ENCODE data around the gene EMILIN3.

EMILIN3 gene

GRCh38 chr20:41362748-41363140 lies 3.9 kb downstream of the EMILIN3 start:
- Mint-ChIP-seq H3K36me3 (ENCODE audit: low read depth) (no peaks in the 10 kb centered on the region), H3K9me3 (no peaks in the 10 kb centered on the region), H3K4me3 (no peak overlapping the region), H3K27me3 (peaks cover 21% of the 10 kb centered on the region), H3K4me1 (ENCODE audit: low read depth) (peaks cover 7% of the 10 kb centered on the region), H3K27ac (no peak overlapping the region)

GRCh38 chr20:41361757-41362747 lies 4.6 kb downstream of the EMILIN3 start:
- no peak overlapping the region for H3K4me3 Mint-ChIP-seq
- no peaks in the 10 kb centered on the region for H3K9me3 Mint-ChIP-seq
- peaks cover 14% of the 10 kb centered on the region for H3K27me3 Mint-ChIP-seq
- no peaks in the 10 kb centered on the region for H3K36me3 Mint-ChIP-seq (ENCODE audit: low read depth)
- no peak overlapping the region for H3K27ac Mint-ChIP-seq
- peaks cover 1% of the 10 kb centered on the region for H3K4me1 Mint-ChIP-seq (ENCODE audit: low read depth)

GRCh38 chr20:41360831-41361756 lies 5.5 kb downstream of the EMILIN3 start:
- no peak overlapping the region for H3K27ac Mint-ChIP-seq
- H3K9me3 Mint-ChIP-seq: no peaks in the 10 kb centered on the region
- no peaks in the 10 kb centered on the region for H3K4me1 Mint-ChIP-seq (ENCODE audit: low read depth)
- H3K4me3 Mint-ChIP-seq: no peak overlapping the region
- peaks cover 12% of the 10 kb centered on the region for H3K27me3 Mint-ChIP-seq
- H3K36me3 Mint-ChIP-seq (ENCODE audit: low read depth): no peaks in the 10 kb centered on the region

GRCh38 chr20:41359541-41360011 lies 7.0 kb downstream of the EMILIN3 start:
- H3K4me3 Mint-ChIP-seq: no peak overlapping the region
- no peaks in the 10 kb centered on the region for H3K36me3 Mint-ChIP-seq (ENCODE audit: low read depth)
- no peak overlapping the region for H3K27ac Mint-ChIP-seq
- H3K4me1 Mint-ChIP-seq (ENCODE audit: low read depth): no peaks in the 10 kb centered on the region
- H3K9me3 Mint-ChIP-seq: no peaks in the 10 kb centered on the region
- peaks cover under 1% of the 10 kb centered on the region for H3K27me3 Mint-ChIP-seq

GRCh38 chr20:41358717-41359116 lies 7.9 kb downstream of the EMILIN3 start:
- Mint-ChIP-seq H3K27me3 (no peaks in the 10 kb centered on the region), H3K36me3 (ENCODE audit: low read depth) (no peaks in the 10 kb centered on the region), H3K4me1 (ENCODE audit: low read depth) (no peaks in the 10 kb centered on the region), H3K27ac (no peak overlapping the region), H3K9me3 (no peaks in the 10 kb centered on the region), H3K4me3 (no peak overlapping the region)

- H3K27me3 Mint-ChIP-seq: no peaks in the 10 kb centered on the region
- no peaks in the 10 kb centered on the region for H3K4me1 Mint-ChIP-seq (ENCODE audit: low read depth)
- H3K36me3 Mint-ChIP-seq (ENCODE audit: low read depth): no peaks in the 10 kb centered on the region
- no peak overlapping the region for H3K4me3 Mint-ChIP-seq
- no peaks in the 10 kb centered on the region for H3K9me3 Mint-ChIP-seq
- no peak overlapping the region for H3K27ac Mint-ChIP-seq
These were observed 8.4 kb downstream of the EMILIN3 start for GRCh38 chr20:41358230-41358629.

- Mint-ChIP-seq H3K4me3 (no peak overlapping the region), H3K9me3 (no peaks in the 10 kb centered on the region), H3K36me3 (ENCODE audit: low read depth) (no peaks in the 10 kb centered on the region), H3K4me1 (ENCODE audit: low read depth) (no peaks in the 10 kb centered on the region), H3K27me3 (no peaks in the 10 kb centered on the region), H3K27ac (no peak overlapping the region)
These were observed 9.0 kb downstream of the EMILIN3 start for GRCh38 chr20:41357424-41358163.

GRCh38 chr20:41356951-41357350 lies 9.7 kb downstream of the EMILIN3 start:
- no peaks in the 10 kb centered on the region for H3K4me1 Mint-ChIP-seq (ENCODE audit: low read depth)
- H3K4me3 Mint-ChIP-seq: no peak overlapping the region
- no peaks in the 10 kb centered on the region for H3K27me3 Mint-ChIP-seq
- H3K9me3 Mint-ChIP-seq: no peaks in the 10 kb centered on the region
- no peaks in the 10 kb centered on the region for H3K36me3 Mint-ChIP-seq (ENCODE audit: low read depth)
- no peak overlapping the region for H3K27ac Mint-ChIP-seq

- Mint-ChIP-seq H3K9me3 (no peaks in the 10 kb centered on the region), H3K27ac (no peak overlapping the region), H3K27me3 (no peaks in the 10 kb centered on the region), H3K4me3 (no peak overlapping the region), H3K36me3 (ENCODE audit: low read depth) (no peaks in the 10 kb centered on the region), H3K4me1 (ENCODE audit: low read depth) (no peaks in the 10 kb centered on the region)
These were observed 10.9 kb downstream of the EMILIN3 start for GRCh38 chr20:41355598-41356203.

- H3K9me3 Mint-ChIP-seq: no peaks in the 10 kb centered on the region
These were observed 11.4 kb downstream of the EMILIN3 start for GRCh38 chr20:41355192-41355591.

GRCh38 chr20:41353530-41353929 lies 13.1 kb downstream of the EMILIN3 start:
- Mint-ChIP-seq H3K27ac (no peak overlapping the region), H3K4me3 (no peak overlapping the region), H3K36me3 (ENCODE audit: low read depth) (no peaks in the 10 kb centered on the region), H3K4me1 (ENCODE audit: low read depth) (no peaks in the 10 kb centered on the region), H3K27me3 (no peaks in the 10 kb centered on the region), H3K9me3 (no peaks in the 10 kb centered on the region)

More at GRCh38 chr20:41355192-41355591, 11.4 kb downstream of the EMILIN3 start:
- H3K36me3 Mint-ChIP-seq (ENCODE audit: low read depth): no peaks in the 10 kb centered on the region
- no peak overlapping the region for H3K27ac Mint-ChIP-seq
- no peaks in the 10 kb centered on the region for H3K4me1 Mint-ChIP-seq (ENCODE audit: low read depth)
- H3K27me3 Mint-ChIP-seq: no peaks in the 10 kb centered on the region
- no peak overlapping the region for H3K4me3 Mint-ChIP-seq

GRCh38 chr20:41352666-41353065 lies 14.0 kb downstream of the EMILIN3 start:
- Mint-ChIP-seq H3K4me3 (no peak overlapping the region), H3K4me1 (ENCODE audit: low read depth) (no peaks in the 10 kb centered on the region), H3K27ac (no peak overlapping the region), H3K9me3 (no peaks in the 10 kb centered on the region), H3K27me3 (no peaks in the 10 kb centered on the region), H3K36me3 (ENCODE audit: low read depth) (no peaks in the 10 kb centered on the region)

GRCh38 chr20:41352106-41352505 lies 14.5 kb downstream of the EMILIN3 start:
- Mint-ChIP-seq H3K9me3 (no peaks in the 10 kb centered on the region), H3K27me3 (no peaks in the 10 kb centered on the region)

GRCh38 chr20:41350408-41350962 lies 16.1 kb downstream of the EMILIN3 start:
- no peak overlapping the region for H3K4me3 Mint-ChIP-seq
- H3K27ac Mint-ChIP-seq: no peak overlapping the region
- H3K27me3 Mint-ChIP-seq: no peaks in the 10 kb centered on the region
- no peaks in the 10 kb centered on the region for H3K9me3 Mint-ChIP-seq
- H3K36me3 Mint-ChIP-seq (ENCODE audit: low read depth): no peaks in the 10 kb centered on the region
- H3K4me1 Mint-ChIP-seq (ENCODE audit: low read depth): no peaks in the 10 kb centered on the region

More at GRCh38 chr20:41352106-41352505, 14.5 kb downstream of the EMILIN3 start:
- Mint-ChIP-seq H3K27ac (no peak overlapping the region), H3K4me1 (ENCODE audit: low read depth) (no peaks in the 10 kb centered on the region), H3K4me3 (no peak overlapping the region), H3K36me3 (ENCODE audit: low read depth) (no peaks in the 10 kb centered on the region)
